ENCODE measurements around the gene MED27.

The MED27 gene

GRCh38 chr9:131919216-131919615, 160.5 kb downstream of the MED27 start:
- no peak for DNase-seq (ENCODE audit: low spot score)

DNA sequence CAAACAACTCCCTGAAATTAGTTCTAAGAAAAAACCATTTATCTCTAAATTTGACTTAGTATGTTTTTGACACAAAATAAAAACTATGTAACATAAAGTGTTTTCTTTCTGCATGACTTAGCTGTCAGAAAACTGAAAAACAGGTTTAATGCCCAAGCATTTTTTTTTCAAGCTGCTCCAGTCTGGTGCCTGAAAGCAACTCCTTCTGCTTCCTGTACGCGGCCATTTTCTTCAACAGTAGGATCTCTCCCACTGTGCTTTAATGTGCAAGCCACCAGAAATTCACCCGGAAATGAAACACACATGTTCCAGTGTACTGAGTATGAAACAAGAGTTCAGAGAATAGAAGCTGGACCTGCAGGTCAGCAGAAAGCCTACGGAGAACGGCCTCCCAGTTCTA, 161.2 kb downstream of the MED27 start:
- no peak for DNase-seq (ENCODE audit: low spot score)

GRCh38 chr9:131917009-131917408, 162.7 kb downstream of the MED27 start:
- no peak for DNase-seq (ENCODE audit: low spot score)

DNA sequence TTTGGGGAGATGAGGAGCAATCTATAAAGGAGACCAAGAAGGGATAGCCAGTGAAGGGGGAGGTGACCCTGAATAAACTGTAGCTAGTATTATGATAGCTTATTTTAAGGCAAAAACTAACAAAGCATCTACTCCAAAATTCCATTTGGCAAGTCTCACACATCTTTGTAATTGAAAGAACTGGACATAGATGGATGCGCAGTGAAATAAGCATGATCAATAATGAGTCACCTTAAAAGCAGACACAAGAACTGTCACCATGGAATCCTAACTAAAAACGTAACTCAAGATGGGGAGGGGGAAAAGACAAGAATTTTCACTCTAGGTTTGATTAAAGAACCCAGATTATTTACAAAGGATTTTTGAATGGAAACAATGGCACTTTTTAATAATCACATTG, 164.5 kb downstream of the MED27 start:
- no peak for DNase-seq (ENCODE audit: low spot score)

- DNase-seq (ENCODE audit: low spot score), result no peak
These were observed 167.0 kb downstream of the MED27 start for GRCh38 chr9:131912671-131913070.

DNA sequence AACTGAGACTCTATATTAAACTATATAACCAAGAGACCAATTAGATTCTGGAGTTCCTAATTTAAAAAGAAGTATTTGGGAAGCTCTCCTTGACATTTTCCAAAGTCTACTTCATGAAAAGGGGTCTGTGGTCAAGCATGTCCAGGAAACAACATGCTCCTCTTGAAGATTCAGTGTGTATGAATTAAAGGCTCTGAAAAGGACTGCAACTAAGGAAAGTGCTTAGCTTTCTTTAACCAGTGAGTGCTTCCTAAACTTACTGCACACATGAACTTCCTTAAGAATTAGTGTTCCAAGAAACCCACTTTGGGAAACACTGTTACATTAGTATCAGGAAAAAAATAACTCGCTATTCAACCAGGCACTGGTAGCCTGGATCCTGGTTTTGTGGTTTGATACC, 167.6 kb downstream of the MED27 start:
- no peak for DNase-seq (ENCODE audit: low spot score)

- DNase-seq (ENCODE audit: low spot score), result no peak
These were observed 169.1 kb downstream of the MED27 start for GRCh38 chr9:131910572-131910971.

GRCh38 chr9:131905144-131905543, 174.5 kb downstream of the MED27 start:
- no peak for DNase-seq (ENCODE audit: low spot score)

- DNase-seq (ENCODE audit: low spot score), result no peak
These were observed 180.1 kb downstream of the MED27 start for GRCh38 chr9:131899296-131900228.

DNA sequence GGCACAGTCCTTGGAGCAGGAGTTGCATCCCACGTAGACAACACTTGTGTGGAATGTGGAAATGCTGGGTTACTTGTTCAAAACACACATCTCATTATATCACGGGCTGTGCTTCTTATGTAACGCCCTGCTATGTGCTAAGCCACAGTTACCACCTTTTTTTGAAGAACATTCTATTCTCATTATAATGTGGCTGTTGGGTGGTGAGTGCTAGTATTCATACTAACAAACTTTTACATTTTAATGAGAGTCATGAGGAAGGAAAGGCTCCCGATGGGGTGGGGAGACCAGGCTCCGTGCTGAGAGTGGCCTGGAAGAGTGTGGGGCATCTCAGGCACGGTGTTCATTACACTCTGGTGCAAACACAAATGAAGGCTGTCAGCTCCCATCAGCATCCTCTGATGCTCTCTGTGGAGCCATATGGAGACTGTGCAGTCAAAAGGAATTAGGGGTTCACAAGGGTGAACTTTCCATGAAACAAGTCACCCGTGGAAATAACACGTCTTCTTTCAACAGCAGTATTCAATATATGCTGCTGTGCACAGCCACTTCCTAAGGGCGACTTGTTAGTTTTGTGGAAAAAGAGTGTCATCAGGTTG, 186.7 kb downstream of the MED27 start:
- no peak for DNase-seq (ENCODE audit: low spot score)

DNA sequence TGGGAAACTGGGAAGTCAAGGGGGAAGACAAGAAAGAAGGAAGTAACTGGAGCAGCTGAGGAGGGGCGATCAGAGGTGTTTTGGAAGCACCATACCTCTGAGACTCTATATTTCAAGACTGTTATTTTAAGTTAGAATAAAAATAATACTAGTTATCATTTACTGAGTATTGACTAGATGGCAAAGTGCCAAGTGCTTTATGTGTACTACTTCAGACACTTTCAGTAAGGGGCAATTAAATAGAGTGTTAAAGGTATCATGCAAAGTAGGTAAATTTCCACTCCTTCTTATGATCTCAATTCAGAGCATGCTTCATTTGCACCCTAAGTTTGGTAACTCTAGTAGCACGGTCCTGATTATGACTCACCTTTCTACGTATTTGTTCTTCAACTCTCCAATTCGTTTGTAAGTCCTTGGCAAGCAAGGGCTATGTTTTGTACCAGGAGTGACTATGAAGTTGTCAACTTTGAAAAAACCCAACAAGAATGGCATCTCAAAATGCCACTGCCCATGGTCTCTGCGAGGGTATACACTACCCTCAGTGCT, 187.4 kb downstream of the MED27 start:
- no peak for DNase-seq (ENCODE audit: low spot score)

GRCh38 chr9:131891598-131891997, 188.1 kb downstream of the MED27 start:
- DNase-seq (ENCODE audit: low spot score), result no peak

GRCh38 chr9:131889437-131890251, 190.0 kb downstream of the MED27 start:
- no peak for DNase-seq (ENCODE audit: low spot score)

GRCh38 chr9:131888923-131889322, 190.7 kb downstream of the MED27 start:
- no peak for DNase-seq (ENCODE audit: low spot score)

DNA sequence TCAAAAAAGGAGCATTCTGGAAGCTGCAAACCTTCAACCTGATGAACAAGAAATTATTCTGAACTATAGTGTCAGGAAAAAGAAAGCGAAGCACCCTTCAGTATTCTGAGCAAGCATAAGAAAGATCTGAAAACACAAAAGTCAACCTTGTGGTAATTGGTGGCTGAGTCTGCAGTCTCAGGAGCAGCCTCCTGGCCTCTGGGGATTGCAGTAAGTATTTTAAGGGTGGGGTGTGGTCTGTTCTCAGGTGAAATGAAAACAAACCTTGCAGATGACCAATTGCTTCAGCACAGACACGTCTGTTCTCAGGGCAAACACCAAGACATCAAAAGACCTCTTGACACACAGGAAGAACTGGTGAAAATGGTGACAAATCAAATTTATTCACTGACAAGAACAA, 192.0 kb downstream of the MED27 start:
- no peak for DNase-seq (ENCODE audit: low spot score)

DNA sequence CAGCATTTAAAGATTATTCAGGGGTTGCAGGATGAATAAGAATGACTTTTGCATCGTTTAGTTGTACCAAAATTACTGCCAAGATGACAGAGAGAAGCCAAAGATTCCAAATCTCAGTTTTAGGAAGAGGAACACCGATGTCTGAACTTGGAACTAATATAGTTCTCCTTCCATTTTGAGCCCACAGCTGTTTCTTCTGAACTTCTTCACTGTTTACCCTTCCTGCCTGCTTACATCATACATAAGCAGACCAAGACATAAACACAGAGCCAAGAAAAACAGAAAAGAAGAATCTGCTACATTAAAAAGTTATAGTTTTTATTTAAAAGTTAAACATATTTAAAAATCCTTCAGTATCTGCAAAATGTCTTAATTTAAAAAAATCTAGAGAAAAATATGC, 192.8 kb downstream of the MED27 start:
- DNase-seq (ENCODE audit: low spot score), result no peak

- no peak for DNase-seq (ENCODE audit: low spot score)
These were observed 194.5 kb downstream of the MED27 start for GRCh38 chr9:131885144-131885609.

DNA sequence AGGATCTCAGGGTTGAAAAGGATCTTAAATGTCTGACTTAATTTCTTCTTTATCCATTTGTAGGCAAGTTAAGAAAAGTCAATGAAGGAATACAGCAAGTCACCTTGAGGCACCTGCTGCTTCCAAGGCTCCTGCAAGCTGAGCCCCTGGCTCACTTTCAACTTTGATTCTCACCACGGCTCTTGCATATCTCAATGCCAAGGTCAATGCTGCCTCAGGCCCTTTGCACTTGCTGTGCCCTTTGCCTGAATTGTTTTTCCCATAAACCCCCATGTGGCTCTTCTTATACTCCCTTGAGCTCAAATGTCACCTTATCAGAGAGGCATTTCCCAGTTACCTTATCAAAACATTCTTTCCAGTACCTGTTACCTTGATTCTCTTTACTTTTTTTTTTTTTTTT, 195.4 kb downstream of the MED27 start:
- no peak for DNase-seq (ENCODE audit: low spot score)

GRCh38 chr9:131880833-131881583, 198.7 kb downstream of the MED27 start:
- no peak for DNase-seq (ENCODE audit: low spot score)

- no peak for DNase-seq (ENCODE audit: low spot score)
These were observed 199.8 kb downstream of the MED27 start for GRCh38 chr9:131879911-131880290.

GRCh38 chr9:131879181-131879910, 200.3 kb downstream of the MED27 start:
- DNase-seq (ENCODE audit: low spot score), result no peak

Data from HuH-7.5 (cell line).